ENCODE measurements around the gene SLC66A2. TPM values are rescaled to one million over a fixed set of nuclear protein-coding genes. Genes with fewer than 3 reads are reported as not detected.

SLC66A2 gene
- total RNA-seq, 2 donors from 2014 or later: 35.1 to 40.1 TPM

GRCh38 chr18:79923896-79924585 is 27.4 kb downstream of the SLC66A2 start:
- no peaks in the 10 kb centered on the region for H3K27me3 Mint-ChIP-seq (ENCODE audit: low read depth)
- H3K9me3 Mint-ChIP-seq: peaks cover 2% of the 10 kb centered on the region in 2 donors
- peaks cover 5% of the 10 kb centered on the region for H3K4me1 Mint-ChIP-seq (ENCODE audit: low read depth)
- H3K4me3 Mint-ChIP-seq: no peak overlapping the region
- H3K36me3 Mint-ChIP-seq (ENCODE audit: insufficient read depth in 2 of 2): peaks cover 8% of the 10 kb centered on the region in 2 donors
- ATAC-seq (replicated peaks in 1 of 2): no peak
- DNase-seq: no peak
- no peak overlapping the region for H3K27ac Mint-ChIP-seq

- no peaks in the 10 kb centered on the region for H3K4me1 Mint-ChIP-seq (ENCODE audit: low read depth)
- H3K4me3 Mint-ChIP-seq: no peak overlapping the region
- H3K27ac Mint-ChIP-seq: no peak overlapping the region
- no peak for ATAC-seq (replicated peaks in 1 of 2)
- no peaks in the 10 kb centered on the region for H3K27me3 Mint-ChIP-seq (ENCODE audit: low read depth)
- H3K36me3 Mint-ChIP-seq (ENCODE audit: insufficient read depth in 2 of 2): peaks cover 3 to 4% of the 10 kb centered on the region in 2 donors
- no peaks in the 10 kb centered on the region for H3K9me3 Mint-ChIP-seq
- DNase-seq: no peak
These were observed 28.5 kb downstream of the SLC66A2 start for GRCh38 chr18:79922971-79923411.

GRCh38 chr18:79921984-79922965 is 29.2 kb downstream of the SLC66A2 start:
- Mint-ChIP-seq H3K27ac (no peak overlapping the region), H3K36me3 (ENCODE audit: insufficient read depth in 2 of 2) (peaks cover 3 to 6% of the 10 kb centered on the region in 2 donors)

DNA sequence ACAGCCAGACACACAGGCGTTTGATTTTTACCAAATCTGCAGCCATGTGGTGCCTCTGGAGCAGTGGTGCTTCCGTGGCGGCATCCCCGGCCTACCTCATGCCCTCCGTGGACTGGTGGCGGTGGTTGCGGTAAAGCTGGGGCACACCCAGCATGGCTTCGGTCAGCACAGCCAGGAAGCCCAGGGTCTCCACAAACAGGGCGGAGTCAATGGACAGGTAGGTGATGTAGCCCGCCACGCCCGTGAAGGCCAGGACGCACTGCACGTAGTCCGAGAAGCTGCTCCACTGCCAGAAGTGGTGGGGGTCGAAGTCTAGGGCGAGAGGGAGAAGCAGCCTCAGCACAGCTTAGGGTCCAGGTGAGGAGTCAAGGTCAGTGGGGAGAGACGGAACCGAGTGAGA is 32.4 kb downstream of the SLC66A2 start:
- DNase-seq: no peak
- Mint-ChIP-seq H3K4me1 (ENCODE audit: low read depth) (peaks cover 4% of the 10 kb centered on the region), H3K4me3 (no peak overlapping the region), H3K27ac (no peak overlapping the region), H3K27me3 (ENCODE audit: low read depth) (no peaks in the 10 kb centered on the region), H3K9me3 (no peaks in the 10 kb centered on the region), H3K36me3 (ENCODE audit: insufficient read depth in 2 of 2) (peaks cover 13 to 14% of the 10 kb centered on the region in 2 donors)
- ATAC-seq (replicated peaks in 1 of 2): no peak

More at GRCh38 chr18:79921984-79922965, 29.2 kb downstream of the SLC66A2 start:
- no peaks in the 10 kb centered on the region for H3K27me3 Mint-ChIP-seq (ENCODE audit: low read depth)
- no peaks in the 10 kb centered on the region for H3K4me1 Mint-ChIP-seq (ENCODE audit: low read depth)
- H3K4me3 Mint-ChIP-seq: no peak overlapping the region
- DNase-seq (no peak), ATAC-seq (replicated peaks in 1 of 2) (no peak)
- no peaks in the 10 kb centered on the region for H3K9me3 Mint-ChIP-seq

DNA sequence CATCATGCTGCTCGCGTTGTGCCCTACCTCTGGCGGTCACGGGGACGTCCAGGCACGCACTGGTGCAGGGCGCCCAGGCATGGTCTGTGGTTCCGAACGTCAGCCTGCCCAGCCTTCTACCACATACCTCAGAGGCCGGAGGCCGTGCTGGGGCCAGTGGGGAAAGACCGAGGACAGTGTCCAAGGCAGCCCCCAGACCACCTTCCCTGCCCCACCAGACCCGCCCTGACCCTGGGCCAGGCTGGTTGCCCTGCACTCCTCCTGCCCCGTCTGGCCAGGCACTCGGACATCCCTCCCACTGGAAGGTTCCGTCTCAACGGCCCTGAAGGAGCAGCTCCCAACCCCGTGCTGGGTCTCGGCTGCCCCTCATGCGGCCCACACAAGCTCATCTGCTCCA is 32.8 kb downstream of the SLC66A2 start:
- no peaks in the 10 kb centered on the region for H3K9me3 Mint-ChIP-seq
- H3K4me3 Mint-ChIP-seq: no peak overlapping the region
- no peak for ATAC-seq (replicated peaks in 1 of 2)
- DNase-seq: no peak
- no peak overlapping the region for H3K27ac Mint-ChIP-seq
- peaks cover 10 to 14% of the 10 kb centered on the region in 2 donors for H3K36me3 Mint-ChIP-seq (ENCODE audit: insufficient read depth in 2 of 2)
- H3K27me3 Mint-ChIP-seq (ENCODE audit: low read depth): no peaks in the 10 kb centered on the region
- H3K4me1 Mint-ChIP-seq (ENCODE audit: low read depth): peaks cover 9% of the 10 kb centered on the region

DNA sequence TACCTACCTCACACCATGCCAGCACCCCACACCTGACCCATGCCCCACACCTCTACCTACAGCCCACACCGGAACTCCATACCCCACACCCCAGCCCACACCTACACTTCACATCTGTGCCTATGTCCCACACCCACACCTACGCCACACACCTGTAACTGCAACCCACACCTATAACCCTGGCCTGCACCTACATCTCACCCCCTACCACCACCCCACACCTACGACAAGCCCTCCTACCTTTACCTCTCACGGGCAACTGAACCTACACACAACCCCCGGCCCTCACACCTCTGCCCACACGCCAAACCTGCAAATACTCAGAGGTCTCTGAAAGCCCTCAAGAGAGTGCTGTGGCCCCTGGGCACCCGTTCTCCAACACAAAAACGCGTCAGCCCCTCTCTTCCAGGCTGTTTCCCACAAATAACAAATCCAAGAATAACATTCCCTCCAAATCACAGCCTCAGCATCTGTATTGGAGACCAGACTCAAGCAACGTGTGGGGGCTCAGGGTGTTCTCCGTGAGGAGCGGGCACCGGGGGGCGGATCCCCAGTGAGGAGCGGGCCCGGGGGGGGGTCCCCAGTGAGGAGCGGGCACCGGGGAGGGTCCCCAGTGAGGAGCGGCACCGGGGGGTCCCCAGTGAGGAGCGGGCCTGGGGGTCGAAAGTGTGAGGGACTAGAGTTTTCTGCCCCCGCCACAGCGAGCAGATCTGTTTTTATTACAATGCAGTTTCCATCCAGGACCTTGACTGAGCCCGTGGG is 33.4 kb downstream of the SLC66A2 start:
- H3K27me3 Mint-ChIP-seq (ENCODE audit: low read depth): no peaks in the 10 kb centered on the region
- H3K27ac Mint-ChIP-seq: no peak overlapping the region
- H3K4me3 Mint-ChIP-seq: no peak overlapping the region
- H3K36me3 Mint-ChIP-seq (ENCODE audit: insufficient read depth in 2 of 2): peaks cover 10 to 12% of the 10 kb centered on the region in 2 donors
- ATAC-seq (replicated peaks in 1 of 2): no peak
- H3K4me1 Mint-ChIP-seq (ENCODE audit: low read depth): peaks cover 15% of the 10 kb centered on the region
- no peak for DNase-seq
- H3K9me3 Mint-ChIP-seq: no peaks in the 10 kb centered on the region

- Mint-ChIP-seq H3K4me3 (no peak overlapping the region), H3K27me3 (ENCODE audit: low read depth) (no peaks in the 10 kb centered on the region), H3K9me3 (no peaks in the 10 kb centered on the region), H3K36me3 (ENCODE audit: insufficient read depth in 2 of 2) (peaks cover 10 to 12% of the 10 kb centered on the region in 2 donors), H3K4me1 (ENCODE audit: low read depth) (peaks cover 17% of the 10 kb centered on the region), H3K27ac (no peak overlapping the region)
- ATAC-seq (replicated peaks in 1 of 2) (no peak), DNase-seq (no peak)
These were observed 34.1 kb downstream of the SLC66A2 start for GRCh38 chr18:79917169-79917852.

DNA sequence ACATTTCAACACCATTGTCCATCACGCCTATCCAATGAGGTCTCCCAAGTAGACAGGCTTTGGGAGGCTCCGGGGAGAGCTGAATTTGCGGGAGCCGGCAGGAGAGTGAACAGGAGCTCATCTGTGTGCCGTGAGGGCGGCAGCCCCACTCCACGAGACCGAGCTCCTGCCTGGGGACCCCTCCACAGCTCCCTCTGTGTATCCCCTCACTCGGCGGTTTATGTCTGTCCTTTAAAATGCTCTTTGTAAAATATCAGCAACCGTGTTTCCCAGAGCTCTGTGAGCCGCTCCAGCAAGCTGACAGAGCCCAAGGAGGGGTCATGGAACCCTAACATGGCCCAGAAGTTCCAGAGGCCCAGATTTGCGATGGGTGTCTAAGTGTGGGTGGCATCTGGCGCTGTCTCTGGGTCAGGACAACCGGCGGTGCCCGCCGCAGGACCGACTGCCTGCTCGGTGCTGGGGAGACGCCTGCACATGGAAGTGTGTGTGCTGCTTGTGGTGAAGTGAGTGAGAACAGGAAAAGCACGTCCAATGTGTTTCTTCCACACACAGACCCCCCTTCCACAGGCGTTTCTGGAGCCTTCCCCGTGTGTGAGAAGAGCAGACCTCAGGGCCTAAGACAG is 34.8 kb downstream of the SLC66A2 start:
- Mint-ChIP-seq H3K4me1 (ENCODE audit: low read depth) (peaks cover 17% of the 10 kb centered on the region), H3K27ac (no peak overlapping the region), H3K4me3 (no peak overlapping the region), H3K36me3 (ENCODE audit: insufficient read depth in 2 of 2) (peaks cover 11 to 15% of the 10 kb centered on the region in 2 donors), H3K27me3 (ENCODE audit: low read depth) (no peaks in the 10 kb centered on the region), H3K9me3 (no peaks in the 10 kb centered on the region)
- ATAC-seq (replicated peaks in 1 of 2) (no peak), DNase-seq (no peak)

DNA sequence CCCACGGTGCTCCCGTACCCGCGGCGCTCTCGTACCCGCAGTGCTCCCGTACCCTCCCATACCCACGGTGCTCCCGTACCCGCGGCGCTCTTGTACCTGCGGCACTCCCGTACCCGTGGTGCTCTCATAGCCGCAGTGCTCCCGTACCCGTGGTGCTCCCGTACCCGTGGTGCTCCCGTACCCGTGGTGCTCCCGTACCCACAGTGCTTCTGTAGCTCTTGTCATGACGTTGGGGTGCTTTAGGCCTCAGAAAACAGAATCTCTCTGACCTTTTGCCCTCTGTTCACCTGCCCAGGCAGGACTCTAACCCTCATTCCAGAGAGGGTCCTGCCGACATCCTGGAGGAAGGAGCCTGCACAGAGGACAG is 35.3 kb downstream of the SLC66A2 start:
- DNase-seq (no peak), ATAC-seq (replicated peaks in 1 of 2) (no peak)
- H3K27ac Mint-ChIP-seq: no peak overlapping the region
- H3K4me3 Mint-ChIP-seq: no peak overlapping the region
- H3K36me3 Mint-ChIP-seq (ENCODE audit: insufficient read depth in 2 of 2): peaks cover 11 to 15% of the 10 kb centered on the region in 2 donors
- H3K27me3 Mint-ChIP-seq (ENCODE audit: low read depth): no peaks in the 10 kb centered on the region
- H3K9me3 Mint-ChIP-seq: no peaks in the 10 kb centered on the region
- peaks cover 17% of the 10 kb centered on the region for H3K4me1 Mint-ChIP-seq (ENCODE audit: low read depth)

DNA sequence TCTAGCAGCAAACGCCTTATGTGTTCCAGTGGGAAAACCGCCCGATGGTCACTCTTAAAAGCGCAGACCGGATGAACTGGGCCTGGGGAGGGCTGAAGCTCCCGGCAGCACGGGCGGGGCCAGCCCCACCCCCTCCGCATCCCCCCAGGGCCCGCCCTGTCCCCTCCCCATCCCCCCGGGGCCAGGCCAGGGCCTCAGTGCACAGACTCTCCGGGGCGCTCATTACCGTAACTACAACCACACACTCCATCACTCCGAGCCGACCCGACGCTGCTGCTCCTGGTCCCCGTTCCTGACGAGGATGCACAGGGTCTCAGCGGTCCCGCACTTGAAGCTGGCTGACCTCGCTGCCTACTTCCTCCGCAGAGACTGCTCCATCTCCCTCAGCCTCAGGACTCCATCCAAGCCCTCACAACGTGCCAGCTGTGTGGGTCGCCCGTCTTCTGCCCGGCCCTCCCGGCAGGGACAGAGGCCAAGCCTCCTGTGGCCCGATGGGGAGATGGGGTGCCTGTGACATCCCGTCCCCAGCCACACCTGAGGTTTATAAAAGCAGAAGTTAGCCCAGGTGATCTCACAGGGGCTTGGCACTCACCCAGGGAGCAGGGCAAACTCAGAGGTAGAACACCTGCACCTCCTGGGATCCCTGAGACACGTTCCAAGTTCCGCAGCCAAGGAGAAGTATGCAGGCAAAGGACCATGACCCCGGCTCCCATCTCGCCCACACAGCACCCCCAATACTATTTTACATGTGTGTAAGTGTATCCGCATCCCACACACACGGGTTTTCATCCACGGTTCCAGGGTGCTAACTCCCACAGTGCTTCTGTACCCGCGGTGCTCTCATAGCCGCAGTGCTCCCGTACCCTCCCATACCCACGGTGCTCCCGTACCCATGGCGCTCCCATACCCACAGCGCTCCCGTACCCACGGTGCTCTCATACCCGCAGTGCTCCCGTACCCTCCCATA is 36.0 kb downstream of the SLC66A2 start:
- no peak overlapping the region for H3K4me3 Mint-ChIP-seq
- H3K4me1 Mint-ChIP-seq (ENCODE audit: low read depth): peaks cover 22% of the 10 kb centered on the region
- H3K27ac Mint-ChIP-seq: no peak overlapping the region
- ATAC-seq (replicated peaks in 1 of 2): no peak
- H3K27me3 Mint-ChIP-seq (ENCODE audit: low read depth): no peaks in the 10 kb centered on the region
- no peak for DNase-seq
- no peaks in the 10 kb centered on the region for H3K9me3 Mint-ChIP-seq
- H3K36me3 Mint-ChIP-seq (ENCODE audit: insufficient read depth in 2 of 2): peaks cover 11 to 15% of the 10 kb centered on the region in 2 donors

- Mint-ChIP-seq H3K27me3 (ENCODE audit: low read depth) (no peaks in the 10 kb centered on the region), H3K4me1 (ENCODE audit: low read depth) (peaks cover 24% of the 10 kb centered on the region), H3K4me3 (peak overlapping the region in 1 of 2 donors; percentile 31), H3K9me3 (no peaks in the 10 kb centered on the region), H3K36me3 (ENCODE audit: insufficient read depth in 2 of 2) (peaks cover 11 to 15% of the 10 kb centered on the region in 2 donors), H3K27ac (peak overlapping the region; percentile 14)
- no peak for ATAC-seq (replicated peaks in 1 of 2)
- no peak for DNase-seq
These were observed 36.8 kb downstream of the SLC66A2 start for GRCh38 chr18:79914614-79915160.
